SK-N-SH treated with all-trans-retinoic acid at 6 μM for 48 hours (cell line): ENCODE results near the gene GNAT2.

Source experiments
- ATAC-seq: fragments of 200-7000 bp; cut with Tn5 transposase; 3 replicates; pipeline ENCODE4 v1.9.1; 2020; ENCODE audit warnings: mild to moderate bottlenecking, moderate library complexity
- ARNTL ChIP-seq: fragments of 450-650 bp; formaldehyde crosslinking; IDR thresholded peaks from 2 replicates; pipeline ENCODE4 v1.5.0; 2020; ENCODE audit warnings: low read depth, mild to moderate bottlenecking, moderate library complexity, borderline replicate concordance
- BACH2 ChIP-seq: fragments of 250-450 bp; sonication (Bioruptor Pico); IDR thresholded peaks from 2 replicates; pipeline ENCODE4 v1.9.0; 2021; ENCODE audit warnings: mild to moderate bottlenecking, borderline replicate concordance
- CSDC2 ChIP-seq: fragments of 250-450 bp; sonication (Bioruptor Pico); IDR thresholded peaks from 2 replicates; pipeline ENCODE4 v1.5.0; 2020; ENCODE audit warnings: mild to moderate bottlenecking, moderate library complexity
- ESRRG ChIP-seq: fragments of 250-450 bp; sonication (Bioruptor Pico); IDR thresholded peaks from 2 replicates; pipeline ENCODE4 v1.6.1; 2021; ENCODE audit warnings: mild to moderate bottlenecking
- GLIS3 ChIP-seq: fragments of 250-450 bp; sonication (Bioruptor Pico); IDR thresholded peaks from 2 replicates; pipeline ENCODE4 v1.5.0; 2020; ENCODE audit warnings: mild to moderate bottlenecking, moderate library complexity
- ISL1 ChIP-seq: fragments of 250-450 bp; sonication (Bioruptor Pico); IDR thresholded peaks from 2 replicates; pipeline ENCODE4 v2.1.2; 2022; ENCODE audit warnings: mild to moderate bottlenecking, moderate library complexity
- OSR1 ChIP-seq: fragments of 250-450 bp; sonication (Bioruptor Pico); IDR thresholded peaks from 2 replicates; pipeline ENCODE4 v1.8.0; 2022; ENCODE audit warnings: moderate library complexity, mild to moderate bottlenecking, inconsistent platforms
- PPARA ChIP-seq: fragments of 250-450 bp; sonication (Bioruptor Pico); IDR thresholded peaks from 2 replicates; pipeline ENCODE4 v1.5.0; 2020; ENCODE audit warnings: mild to moderate bottlenecking, borderline replicate concordance
- SNAI2 ChIP-seq: fragments of 250-450 bp; sonication (Bioruptor Pico); IDR thresholded peaks from 2 replicates; pipeline ENCODE4 v1.5.0; 2020; ENCODE audit warnings: mild to moderate bottlenecking, moderate library complexity
- TCF4 ChIP-seq: fragments of 250-450 bp; sonication (Bioruptor Pico); IDR thresholded peaks from 2 replicates; pipeline ENCODE4 v1.8.0; 2021; ENCODE audit warnings: mild to moderate bottlenecking, moderate library complexity, borderline replicate concordance
- TOX ChIP-seq: fragments of 250-450 bp; sonication (Bioruptor Pico); IDR thresholded peaks from 2 replicates; pipeline ENCODE4 v1.8.0; 2021; ENCODE audit warnings: mild to moderate bottlenecking, moderate library complexity, borderline replicate concordance
- ZC3H10 ChIP-seq: fragments of 250-450 bp; sonication (Bioruptor Pico); IDR thresholded peaks from 2 replicates; pipeline ENCODE4 v1.5.1; 2021; ENCODE audit warnings: mild to moderate bottlenecking, moderate library complexity
- ZFP3 ChIP-seq: fragments of 250-450 bp; sonication (Bioruptor Pico); IDR thresholded peaks from 2 replicates; pipeline ENCODE4 v1.5.0; 2020; ENCODE audit warnings: mild to moderate bottlenecking, moderate library complexity
- ZNF565 ChIP-seq: fragments of 450-650 bp; formaldehyde crosslinking; conservative IDR thresholded peaks from 2 replicates; pipeline ENCODE4 v1.5.0; 2020; ENCODE audit warnings: low read depth, mild to moderate bottlenecking, moderate library complexity
- ZNF70 ChIP-seq: fragments of 450-650 bp; formaldehyde crosslinking; IDR thresholded peaks from 2 replicates; pipeline ENCODE4 v1.5.0; 2020; ENCODE audit warnings: mild to moderate bottlenecking, moderate library complexity
- ZNF8 ChIP-seq: fragments of 450-650 bp; formaldehyde crosslinking; IDR thresholded peaks from 2 replicates; pipeline ENCODE4 v1.5.0; 2020; ENCODE audit warnings: mild to moderate bottlenecking, moderate library complexity
- TF ChIP-seq, protein P1 (sequence below): fragments of 250-450 bp; sonication (Bioruptor Pico); IDR thresholded peaks from 2 replicates; pipeline ENCODE4 v1.5.1; 2020; ENCODE audit warnings: low read depth, mild to moderate bottlenecking, moderate library complexity
- TF ChIP-seq, protein P2 (sequence below): fragments of 250-450 bp; sonication (Bioruptor Pico); IDR thresholded peaks from 2 replicates; pipeline ENCODE4 v1.8.0; 2020; ENCODE audit warnings: mild to moderate bottlenecking, moderate library complexity, borderline replicate concordance
- TF ChIP-seq, protein P3 (sequence below): fragments of 250-450 bp; sonication (Bioruptor Pico); IDR thresholded peaks from 2 replicates; pipeline ENCODE4 v1.5.1; 2021; ENCODE audit warnings: mild to moderate bottlenecking, moderate library complexity
- TF ChIP-seq, protein P4 (sequence below): fragments of 250-450 bp; sonication (Bioruptor Pico); IDR thresholded peaks from 2 replicates; pipeline ENCODE4 v1.5.0; 2020; ENCODE audit warnings: mild to moderate bottlenecking, moderate library complexity
- TF ChIP-seq, protein P5 (sequence below): fragments of 250-450 bp; sonication (Bioruptor Pico); IDR thresholded peaks from 2 replicates; pipeline ENCODE4 v1.8.0; 2021; ENCODE audit warnings: low read depth, mild to moderate bottlenecking, moderate library complexity, borderline replicate concordance

GNAT2 gene

DNA sequence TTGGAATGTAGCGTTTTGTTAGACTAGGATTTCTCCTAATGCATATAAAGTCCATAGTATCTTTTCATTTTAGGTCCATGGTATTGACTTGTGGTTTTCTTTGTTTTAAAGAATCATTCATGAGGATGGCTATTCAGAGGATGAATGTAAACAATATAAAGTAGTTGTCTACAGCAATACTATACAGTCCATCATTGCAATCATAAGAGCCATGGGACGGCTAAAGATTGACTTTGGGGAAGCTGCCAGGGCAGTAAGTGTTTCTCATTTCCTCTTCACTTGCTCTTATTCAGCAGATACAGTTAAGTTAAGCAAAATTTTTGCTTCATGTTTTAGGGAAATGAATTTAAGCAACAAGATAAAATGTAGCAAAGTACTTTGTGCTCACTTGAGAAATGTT, 45.6 kb downstream of the GNAT2 start (continued):
- no peak for TF ChIP-seq ZNF8 (CRISPR knock-in tag)
- TF ChIP-seq BACH2 (CRISPR knock-in tag) = no peak
- TF ChIP-seq TOX (CRISPR knock-in tag) = no peak
- TF ChIP-seq ZC3H10 (CRISPR knock-in tag) = no peak
- no peak for TF ChIP-seq CSDC2 (CRISPR knock-in tag)

DNA sequence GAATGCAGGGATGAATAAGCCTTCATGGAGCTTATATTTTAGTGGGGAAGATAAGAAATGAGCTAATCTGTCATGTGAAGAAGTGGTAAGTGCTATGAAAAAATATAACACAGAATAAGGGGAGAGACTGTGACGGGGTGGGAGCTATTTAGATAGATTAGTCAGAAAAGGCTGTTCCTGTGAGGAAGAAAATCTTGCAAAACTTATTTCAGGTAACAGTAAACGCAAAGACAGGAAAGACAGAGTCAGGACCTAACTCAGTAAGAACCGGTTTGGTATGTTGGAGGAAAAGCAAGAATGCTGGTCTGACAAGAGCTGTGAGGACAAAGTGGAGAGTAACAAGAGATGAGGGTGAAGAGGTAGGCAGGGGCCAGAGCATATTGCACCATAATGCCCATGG, 49.0 kb downstream of the GNAT2 start:
- 0 out of 3 replicates have a peak, but pooled peaks have one; percentile 31 for ATAC-seq
- TF ChIP-seq TCF4 (CRISPR knock-in tag) (no peak), ZNF8 (CRISPR knock-in tag) (no peak), ARNTL (CRISPR knock-in tag) (no peak)
- TF ChIP-seq, protein P1, sequence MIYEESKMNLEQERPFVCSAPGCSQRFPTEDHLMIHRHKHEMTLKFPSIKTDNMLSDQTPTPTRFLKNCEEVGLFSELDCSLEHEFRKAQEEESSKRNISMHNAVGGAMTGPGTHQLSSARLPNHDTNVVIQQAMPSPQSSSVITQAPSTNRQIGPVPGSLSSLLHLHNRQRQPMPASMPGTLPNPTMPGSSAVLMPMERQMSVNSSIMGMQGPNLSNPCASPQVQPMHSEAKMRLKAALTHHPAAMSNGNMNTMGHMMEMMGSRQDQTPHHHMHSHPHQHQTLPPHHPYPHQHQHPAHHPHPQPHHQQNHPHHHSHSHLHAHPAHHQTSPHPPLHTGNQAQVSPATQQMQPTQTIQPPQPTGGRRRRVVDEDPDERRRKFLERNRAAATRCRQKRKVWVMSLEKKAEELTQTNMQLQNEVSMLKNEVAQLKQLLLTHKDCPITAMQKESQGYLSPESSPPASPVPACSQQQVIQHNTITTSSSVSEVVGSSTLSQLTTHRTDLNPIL (CRISPR knock-in tag) = no peak

DNA sequence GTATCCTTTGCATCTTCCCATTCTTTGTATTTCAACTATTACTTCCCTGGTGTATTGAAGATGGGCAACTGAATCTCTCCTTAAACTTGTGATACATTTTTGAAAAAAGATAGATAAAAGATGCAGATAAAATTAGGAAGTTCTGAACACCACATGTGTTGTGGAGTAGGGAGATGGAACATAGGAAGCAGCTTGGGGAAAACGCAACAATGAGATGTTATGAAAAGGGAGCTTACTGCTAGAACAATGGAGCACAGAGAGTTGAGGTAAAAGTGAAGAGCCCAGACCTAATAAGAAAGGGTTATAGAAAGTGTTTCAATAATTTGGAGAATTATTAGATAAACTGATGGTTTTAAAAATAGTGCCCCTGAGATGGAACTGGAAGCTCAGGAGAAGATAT, 50.1 kb downstream of the GNAT2 start:
- TF ChIP-seq ZFP3 = no peak
- TF ChIP-seq ESRRG (CRISPR knock-in tag) = no peak
- TF ChIP-seq, protein P2, sequence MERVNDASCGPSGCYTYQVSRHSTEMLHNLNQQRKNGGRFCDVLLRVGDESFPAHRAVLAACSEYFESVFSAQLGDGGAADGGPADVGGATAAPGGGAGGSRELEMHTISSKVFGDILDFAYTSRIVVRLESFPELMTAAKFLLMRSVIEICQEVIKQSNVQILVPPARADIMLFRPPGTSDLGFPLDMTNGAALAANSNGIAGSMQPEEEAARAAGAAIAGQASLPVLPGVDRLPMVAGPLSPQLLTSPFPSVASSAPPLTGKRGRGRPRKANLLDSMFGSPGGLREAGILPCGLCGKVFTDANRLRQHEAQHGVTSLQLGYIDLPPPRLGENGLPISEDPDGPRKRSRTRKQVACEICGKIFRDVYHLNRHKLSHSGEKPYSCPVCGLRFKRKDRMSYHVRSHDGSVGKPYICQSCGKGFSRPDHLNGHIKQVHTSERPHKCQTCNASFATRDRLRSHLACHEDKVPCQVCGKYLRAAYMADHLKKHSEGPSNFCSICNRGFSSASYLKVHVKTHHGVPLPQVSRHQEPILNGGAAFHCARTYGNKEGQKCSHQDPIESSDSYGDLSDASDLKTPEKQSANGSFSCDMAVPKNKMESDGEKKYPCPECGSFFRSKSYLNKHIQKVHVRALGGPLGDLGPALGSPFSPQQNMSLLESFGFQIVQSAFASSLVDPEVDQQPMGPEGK (CRISPR knock-in tag) = no peak
- no peak for TF ChIP-seq PPARA (CRISPR knock-in tag)
- no peak for TF ChIP-seq ZNF70 (CRISPR knock-in tag)
- TF ChIP-seq TCF4 (CRISPR knock-in tag) = no peak
- TF ChIP-seq, protein P1 (CRISPR knock-in tag) = no peak
- TF ChIP-seq ZC3H10 (CRISPR knock-in tag) = no peak
- TF ChIP-seq, protein P3, sequence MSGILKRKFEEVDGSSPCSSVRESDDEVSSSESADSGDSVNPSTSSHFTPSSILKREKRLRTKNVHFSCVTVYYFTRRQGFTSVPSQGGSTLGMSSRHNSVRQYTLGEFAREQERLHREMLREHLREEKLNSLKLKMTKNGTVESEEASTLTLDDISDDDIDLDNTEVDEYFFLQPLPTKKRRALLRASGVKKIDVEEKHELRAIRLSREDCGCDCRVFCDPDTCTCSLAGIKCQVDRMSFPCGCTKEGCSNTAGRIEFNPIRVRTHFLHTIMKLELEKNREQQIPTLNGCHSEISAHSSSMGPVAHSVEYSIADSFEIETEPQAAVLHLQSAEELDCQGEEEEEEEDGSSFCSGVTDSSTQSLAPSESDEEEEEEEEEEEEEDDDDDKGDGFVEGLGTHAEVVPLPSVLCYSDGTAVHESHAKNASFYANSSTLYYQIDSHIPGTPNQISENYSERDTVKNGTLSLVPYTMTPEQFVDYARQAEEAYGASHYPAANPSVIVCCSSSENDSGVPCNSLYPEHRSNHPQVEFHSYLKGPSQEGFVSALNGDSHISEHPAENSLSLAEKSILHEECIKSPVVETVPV (CRISPR knock-in tag) = no peak
- TF ChIP-seq ISL1 (CRISPR knock-in tag) = no peak
- no peak for TF ChIP-seq GLIS3 (CRISPR knock-in tag)
- TF ChIP-seq, protein P4, sequence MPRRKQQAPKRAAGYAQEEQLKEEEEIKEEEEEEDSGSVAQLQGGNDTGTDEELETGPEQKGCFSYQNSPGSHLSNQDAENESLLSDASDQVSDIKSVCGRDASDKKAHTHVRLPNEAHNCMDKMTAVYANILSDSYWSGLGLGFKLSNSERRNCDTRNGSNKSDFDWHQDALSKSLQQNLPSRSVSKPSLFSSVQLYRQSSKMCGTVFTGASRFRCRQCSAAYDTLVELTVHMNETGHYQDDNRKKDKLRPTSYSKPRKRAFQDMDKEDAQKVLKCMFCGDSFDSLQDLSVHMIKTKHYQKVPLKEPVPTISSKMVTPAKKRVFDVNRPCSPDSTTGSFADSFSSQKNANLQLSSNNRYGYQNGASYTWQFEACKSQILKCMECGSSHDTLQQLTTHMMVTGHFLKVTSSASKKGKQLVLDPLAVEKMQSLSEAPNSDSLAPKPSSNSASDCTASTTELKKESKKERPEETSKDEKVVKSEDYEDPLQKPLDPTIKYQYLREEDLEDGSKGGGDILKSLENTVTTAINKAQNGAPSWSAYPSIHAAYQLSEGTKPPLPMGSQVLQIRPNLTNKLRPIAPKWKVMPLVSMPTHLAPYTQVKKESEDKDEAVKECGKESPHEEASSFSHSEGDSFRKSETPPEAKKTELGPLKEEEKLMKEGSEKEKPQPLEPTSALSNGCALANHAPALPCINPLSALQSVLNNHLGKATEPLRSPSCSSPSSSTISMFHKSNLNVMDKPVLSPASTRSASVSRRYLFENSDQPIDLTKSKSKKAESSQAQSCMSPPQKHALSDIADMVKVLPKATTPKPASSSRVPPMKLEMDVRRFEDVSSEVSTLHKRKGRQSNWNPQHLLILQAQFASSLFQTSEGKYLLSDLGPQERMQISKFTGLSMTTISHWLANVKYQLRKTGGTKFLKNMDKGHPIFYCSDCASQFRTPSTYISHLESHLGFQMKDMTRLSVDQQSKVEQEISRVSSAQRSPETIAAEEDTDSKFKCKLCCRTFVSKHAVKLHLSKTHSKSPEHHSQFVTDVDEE (CRISPR knock-in tag) = no peak
- no peak for ATAC-seq

DNA sequence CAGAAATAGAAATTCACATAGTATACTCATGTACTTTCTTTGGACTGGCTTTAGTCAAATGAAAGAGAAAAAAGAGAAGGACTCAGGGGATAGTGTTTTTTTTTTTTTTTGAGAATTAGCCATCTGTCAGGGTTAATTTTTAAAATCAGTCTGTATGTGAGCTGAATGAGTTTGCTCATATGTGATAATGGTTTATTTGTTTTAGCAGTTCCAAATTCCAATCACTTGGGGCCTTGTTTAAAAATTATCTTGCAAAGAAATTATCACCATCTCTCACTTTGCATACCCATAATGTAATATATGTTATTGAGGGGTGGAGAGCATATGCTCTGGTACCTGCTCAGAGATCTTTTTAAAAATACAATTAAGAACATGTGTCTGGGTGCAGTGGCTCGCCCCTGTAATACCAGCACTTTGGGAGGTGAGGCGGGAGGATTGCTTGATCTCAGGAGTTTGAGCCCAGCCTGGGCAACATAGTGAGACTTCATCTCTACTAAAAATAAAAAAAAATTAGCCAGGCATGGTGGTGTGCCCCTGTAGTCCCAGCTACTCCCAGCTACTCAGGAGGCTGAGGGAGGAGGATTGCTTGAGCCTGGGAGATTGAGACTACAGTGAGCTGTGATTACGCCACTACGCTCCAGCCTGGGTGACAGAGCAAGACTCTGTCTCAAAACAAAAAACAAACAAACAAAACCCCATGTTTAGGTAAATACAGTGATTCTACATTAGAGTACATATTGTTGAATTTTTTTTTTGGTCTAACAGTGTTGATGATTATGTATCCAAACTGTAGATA, 51.3 kb downstream of the GNAT2 start:
- ATAC-seq = no peak
- no peak for TF ChIP-seq ESRRG (CRISPR knock-in tag)
- TF ChIP-seq, protein P5, sequence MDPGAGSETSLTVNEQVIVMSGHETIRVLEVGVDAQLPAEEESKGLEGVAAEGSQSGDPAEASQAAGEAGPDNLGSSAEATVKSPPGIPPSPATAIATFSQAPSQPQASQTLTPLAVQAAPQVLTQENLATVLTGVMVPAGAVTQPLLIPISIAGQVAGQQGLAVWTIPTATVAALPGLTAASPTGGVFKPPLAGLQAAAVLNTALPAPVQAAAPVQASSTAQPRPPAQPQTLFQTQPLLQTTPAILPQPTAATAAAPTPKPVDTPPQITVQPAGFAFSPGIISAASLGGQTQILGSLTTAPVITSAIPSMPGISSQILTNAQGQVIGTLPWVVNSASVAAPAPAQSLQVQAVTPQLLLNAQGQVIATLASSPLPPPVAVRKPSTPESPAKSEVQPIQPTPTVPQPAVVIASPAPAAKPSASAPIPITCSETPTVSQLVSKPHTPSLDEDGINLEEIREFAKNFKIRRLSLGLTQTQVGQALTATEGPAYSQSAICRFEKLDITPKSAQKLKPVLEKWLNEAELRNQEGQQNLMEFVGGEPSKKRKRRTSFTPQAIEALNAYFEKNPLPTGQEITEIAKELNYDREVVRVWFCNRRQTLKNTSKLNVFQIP (CRISPR knock-in tag) = no peak
- no peak for TF ChIP-seq ARNTL (CRISPR knock-in tag)
- TF ChIP-seq OSR1 = no peak
- TF ChIP-seq ZNF565 (CRISPR knock-in tag) = no peak
- TF ChIP-seq, protein P3 (CRISPR knock-in tag) = no peak
- no peak for TF ChIP-seq ZC3H10 (CRISPR knock-in tag)
- no peak for TF ChIP-seq ZNF8 (CRISPR knock-in tag)
- no peak for TF ChIP-seq GLIS3 (CRISPR knock-in tag)
- no peak for TF ChIP-seq TCF4 (CRISPR knock-in tag)
- no peak for TF ChIP-seq SNAI2 (CRISPR knock-in tag)
